Inflammatory macrophage treated with lipopolysaccharide for 1 hour (primary cell): ENCODE results near the gene KRTAP3-3.

Experiments used
- DNase-seq, 2 donors: peaks; one replicate each; pipeline ENCODE4 v3.0.0-alpha.2; 2020 to 2022

KRTAP3-3 gene

GRCh38 chr17:40956401-40957254, 37.3 kb downstream of the KRTAP3-3 start:
- DNase-seq: peak; percentile 40 to 62

- DNase-seq: peak; percentile 78 to 89
Measured at GRCh38 chr17:40953881-40954280, 40.1 kb downstream of the KRTAP3-3 start.

- DNase-seq: peak; percentile 84 to 91
Measured at GRCh38 chr17:40952661-40953060, 41.3 kb downstream of the KRTAP3-3 start.

GRCh38 chr17:40952154-40952553, 41.8 kb downstream of the KRTAP3-3 start:
- no peak for DNase-seq

GRCh38 chr17:40951011-40951622, 42.8 kb downstream of the KRTAP3-3 start:
- no peak for DNase-seq

GRCh38 chr17:40950176-40950575, 43.8 kb downstream of the KRTAP3-3 start:
- DNase-seq: no peak

- no peak for DNase-seq
Measured at GRCh38 chr17:40949418-40949817, 44.5 kb downstream of the KRTAP3-3 start.

GRCh38 chr17:40947929-40948328, 46.0 kb downstream of the KRTAP3-3 start:
- no peak for DNase-seq

GRCh38 chr17:40945414-40945813, 48.5 kb downstream of the KRTAP3-3 start:
- no peak for DNase-seq

- DNase-seq: no peak
Measured at GRCh38 chr17:40944531-40944930, 49.4 kb downstream of the KRTAP3-3 start.
